NCI-H510A treated with DMSO at 0.1 percent for 48 hours (cell line): ENCODE data around the gene ZNF337.
A peak's percentile ranks its signal among the peaks of the same experiment; 100 is the strongest.
"Not testable (repeated sequence)": the region's sequence is repeated elsewhere in the genome, so short reads cannot be mapped to it uniquely, and the experiment has no call there.

Experiments used
- DNase-seq: peaks from one replicate; lab custom pipeline; 2025; lab: John Stamatoyannopoulos, UW

ZNF337 gene

DNA sequence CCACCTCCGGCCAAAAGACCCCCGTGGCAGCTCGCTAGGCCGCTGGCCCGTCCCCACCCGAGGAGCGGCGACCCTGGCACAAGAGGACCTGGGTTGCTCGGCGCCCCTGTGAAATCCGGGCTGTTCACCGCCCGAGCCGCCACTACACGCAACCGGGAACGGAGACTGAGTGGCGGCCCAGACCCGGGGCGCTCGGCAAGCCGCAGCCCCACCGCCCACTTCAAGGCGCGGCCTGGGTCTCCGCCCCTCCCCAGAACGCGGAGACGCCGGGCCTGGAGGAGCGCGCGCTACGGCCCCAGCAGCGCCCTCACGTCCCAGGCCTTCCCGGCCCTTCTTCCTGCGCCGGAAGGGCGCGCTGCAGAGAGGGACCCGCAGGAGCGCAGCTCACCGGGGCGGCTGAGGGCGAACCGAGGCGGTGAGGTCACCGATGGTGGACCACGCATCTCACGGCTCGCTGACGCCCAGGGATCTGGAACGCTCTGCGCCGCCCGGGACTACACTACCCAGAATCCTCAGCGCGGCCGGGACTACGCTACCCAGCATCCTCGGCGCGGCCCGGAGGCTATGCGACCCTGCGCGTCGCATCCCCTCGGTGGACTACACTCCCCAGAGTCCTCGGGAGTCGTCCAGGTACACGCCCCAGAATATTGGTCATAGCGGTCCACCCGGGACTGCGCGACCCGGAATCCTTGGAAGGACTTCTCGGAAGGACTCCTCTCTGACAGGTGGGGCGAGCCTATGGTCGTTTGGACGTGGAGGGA lies at the start of gene ZNF337:
Gene ZNF337 (minus strand): TSS at position 483 of the 761 bp plus-strand sequence. CDS start 10,436 bp downstream, outside the sequence.
- DNase-seq = peak; percentile 97

DNA sequence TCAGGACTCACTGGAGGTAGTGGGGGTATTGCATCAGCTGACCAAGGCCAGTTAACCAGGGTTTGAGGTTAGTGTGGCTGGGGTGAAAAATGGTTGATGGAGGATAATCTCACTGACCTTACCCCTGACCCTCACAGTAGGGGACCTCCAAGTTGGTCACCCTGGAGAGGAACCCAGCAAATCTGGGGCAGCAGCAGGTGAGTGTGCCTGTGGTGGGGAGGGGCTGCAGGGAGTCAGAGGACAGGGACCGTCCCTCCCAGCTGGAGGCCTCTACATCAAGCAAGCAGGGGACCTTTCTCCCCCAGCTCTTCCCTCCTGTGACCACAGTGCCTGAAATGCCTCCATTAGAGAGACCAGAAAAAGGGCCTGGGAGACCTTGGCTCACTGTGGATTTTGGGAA lies 49.1 kb upstream of the ZNF337 start:
- no peak for DNase-seq

DNA sequence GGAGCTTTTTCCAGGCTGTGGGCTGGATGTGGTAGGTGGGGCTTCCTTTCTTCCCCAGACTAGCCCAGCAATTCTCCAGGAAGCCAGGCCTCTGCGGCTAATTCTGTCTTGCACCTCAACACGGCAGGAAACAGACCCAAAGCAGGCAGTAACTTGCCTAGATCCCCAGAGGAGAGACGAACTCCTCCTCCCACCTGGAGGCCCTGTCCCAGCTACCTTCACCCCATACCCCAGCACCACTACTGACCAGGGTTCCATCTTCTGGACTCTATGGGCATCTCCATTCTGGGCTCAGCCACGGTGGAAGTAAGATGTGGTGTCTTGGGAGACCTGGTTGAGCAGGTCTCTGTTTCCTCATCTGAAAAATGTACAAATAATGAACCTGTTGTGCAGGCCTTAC lies 48.4 kb upstream of the ZNF337 start:
- no peak for DNase-seq

DNA sequence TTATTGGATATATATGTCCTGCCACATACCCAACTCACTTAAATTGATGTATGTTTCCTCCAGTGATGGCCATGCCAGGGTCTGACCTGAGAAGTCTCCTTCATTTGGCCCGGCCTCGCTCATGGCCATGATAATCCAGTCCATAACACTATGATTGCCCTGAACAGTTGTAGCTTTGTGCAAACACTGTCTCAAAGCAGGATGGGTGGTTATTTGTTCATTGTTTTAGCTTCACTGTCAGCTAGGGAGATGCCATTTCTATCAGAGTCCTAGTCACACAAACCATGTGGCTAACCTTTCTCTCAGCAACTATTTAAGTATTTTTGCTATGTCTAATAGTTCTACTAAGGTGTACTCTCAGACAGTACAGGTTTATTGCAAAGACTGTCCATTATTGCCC lies 47.6 kb upstream of the ZNF337 start:
- DNase-seq = no peak

DNA sequence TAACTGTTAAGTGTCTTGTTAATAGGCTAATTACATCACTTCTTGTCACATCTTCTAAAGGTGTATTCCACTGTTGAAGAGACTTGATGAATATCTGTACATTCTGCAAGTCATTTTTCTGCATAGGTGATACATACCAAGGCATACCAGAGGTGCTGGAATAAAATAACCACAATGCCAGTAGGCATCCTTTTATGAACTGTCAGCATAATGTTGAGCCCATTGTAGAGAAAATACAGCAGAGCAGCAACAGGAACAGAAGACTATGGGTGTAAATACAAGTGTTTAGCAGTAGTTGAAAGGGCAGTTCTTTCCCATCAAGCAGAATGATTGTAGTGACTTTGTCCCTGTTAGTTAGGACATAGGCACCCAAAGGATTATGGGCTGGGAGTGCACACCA lies 44.4 kb upstream of the ZNF337 start:
- DNase-seq = no peak

DNA sequence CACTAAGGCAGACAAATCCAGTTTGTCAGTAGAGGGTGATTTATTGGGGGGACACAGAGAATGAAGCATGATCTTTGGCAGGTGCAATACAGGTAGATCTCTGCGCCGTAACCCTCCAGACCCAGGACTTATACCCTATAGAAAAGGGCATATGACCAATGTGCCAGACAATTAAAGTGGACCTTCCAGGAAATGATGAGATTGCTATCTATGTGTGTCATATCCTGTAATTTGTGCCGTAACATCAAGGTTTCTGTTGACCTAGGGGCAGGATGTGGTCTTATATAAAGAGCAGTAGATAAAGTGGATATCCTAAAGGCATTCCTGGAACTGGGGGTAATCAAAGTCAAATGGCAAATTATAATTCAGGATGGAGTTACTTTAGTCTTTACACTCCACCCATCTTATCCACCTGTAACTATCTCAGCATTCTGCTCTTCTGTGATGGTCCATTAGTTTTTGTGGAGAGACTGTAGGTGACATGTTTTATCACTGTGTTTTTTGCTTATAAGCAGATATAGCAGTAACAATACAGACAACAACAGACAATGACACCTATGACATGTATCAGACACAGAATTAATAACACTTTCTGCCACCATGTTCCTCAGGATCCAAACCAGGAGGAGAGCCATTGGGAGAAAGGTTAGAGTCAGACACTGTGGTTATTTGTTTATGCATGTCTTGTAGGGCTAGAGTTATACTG lies 43.1 kb upstream of the ZNF337 start:
- DNase-seq = no peak

DNA sequence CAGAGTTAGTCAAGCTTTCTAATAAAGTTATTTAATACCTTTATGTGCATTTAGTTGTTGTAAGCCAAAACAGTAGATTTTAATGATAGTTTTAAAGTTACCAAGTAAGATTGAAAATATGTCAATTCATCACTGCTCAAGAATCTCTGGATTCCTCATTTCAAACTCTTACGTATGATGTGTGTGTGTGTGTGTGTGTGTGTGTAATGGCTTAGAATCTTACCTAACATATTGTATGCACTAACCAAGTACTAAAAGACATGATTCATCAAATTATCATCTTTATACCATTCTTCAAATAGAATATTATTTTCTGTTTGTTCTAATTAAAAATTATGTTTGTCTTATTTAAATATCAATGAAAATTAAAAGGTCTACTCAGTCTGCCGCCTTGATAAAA lies 41.5 kb upstream of the ZNF337 start:
- no peak for DNase-seq

DNA sequence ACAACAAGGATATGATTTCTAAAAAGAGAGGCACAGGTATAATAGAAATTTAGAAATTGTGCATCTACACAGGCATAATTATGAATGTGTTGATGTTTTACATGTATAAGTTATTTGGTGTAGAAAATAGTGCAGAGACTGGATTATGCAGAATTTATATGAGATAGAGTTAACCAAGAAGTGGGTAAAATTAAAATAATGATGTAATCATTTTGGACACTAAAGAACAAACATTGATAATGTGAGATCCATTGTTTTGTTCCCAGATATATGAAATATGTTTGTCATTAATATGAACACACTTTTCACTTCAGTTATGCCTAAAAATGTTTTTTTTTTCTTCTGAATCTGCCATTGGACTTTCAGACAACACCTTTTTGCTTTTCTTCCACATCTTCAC lies 37.2 kb upstream of the ZNF337 start:
- DNase-seq = no peak

DNA sequence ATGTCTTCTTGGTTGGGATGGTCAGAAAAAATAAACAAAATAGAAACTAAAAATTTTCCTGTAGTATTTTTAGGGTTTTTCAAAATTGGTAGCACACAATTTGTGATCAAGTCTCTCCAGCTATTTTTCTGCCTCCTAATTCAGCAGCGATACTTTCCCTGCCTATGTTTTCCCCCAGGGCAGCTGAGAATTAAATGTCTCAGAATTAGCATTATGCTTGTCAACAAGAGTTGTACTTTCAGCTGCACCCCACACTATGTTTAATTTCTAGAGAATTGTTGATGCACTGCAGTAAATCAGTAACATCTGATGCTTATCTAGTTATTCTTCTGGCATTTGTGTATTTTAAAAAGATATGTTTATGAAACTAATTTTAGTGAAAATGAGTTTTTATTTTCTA lies 34.2 kb upstream of the ZNF337 start:
- DNase-seq = no peak

DNA sequence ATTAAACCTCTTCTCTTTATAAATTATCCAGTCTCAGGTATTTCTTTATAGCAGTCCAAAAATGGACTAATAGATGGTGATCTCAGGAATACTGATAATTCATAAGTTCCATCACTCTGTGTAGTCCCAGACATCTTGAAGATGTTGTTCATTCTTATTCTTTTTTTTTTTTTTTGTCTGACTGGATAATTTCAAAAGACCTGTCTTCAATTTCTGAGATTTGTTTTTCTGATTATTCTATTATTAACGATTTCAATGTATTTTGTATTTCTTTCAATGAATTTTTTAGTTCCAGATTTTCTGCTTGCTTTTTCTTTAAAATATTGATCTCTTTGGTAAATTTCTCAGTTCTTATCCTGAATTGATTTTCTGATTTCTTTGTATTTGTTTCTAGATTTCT lies 29.7 kb upstream of the ZNF337 start:
- DNase-seq = no peak

DNA sequence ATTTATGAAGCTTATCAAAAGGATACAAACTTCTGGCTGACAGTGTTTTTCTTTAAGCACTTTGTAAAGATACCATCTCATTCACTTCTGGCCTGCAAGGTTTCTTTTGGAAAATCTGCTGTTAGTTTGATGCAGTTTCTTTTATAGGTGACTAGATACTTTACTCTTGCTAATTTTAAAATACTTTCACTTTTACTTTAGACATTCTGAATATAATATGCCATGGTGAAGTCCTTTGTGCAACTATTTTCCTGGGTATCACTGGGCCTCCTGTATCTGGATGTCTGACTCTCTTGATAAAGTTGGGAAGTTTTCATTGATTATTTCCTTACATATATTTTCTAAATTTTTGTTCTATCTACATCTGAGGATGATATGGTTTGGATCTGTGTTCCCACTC lies 29.0 kb upstream of the ZNF337 start:
- DNase-seq = no peak

DNA sequence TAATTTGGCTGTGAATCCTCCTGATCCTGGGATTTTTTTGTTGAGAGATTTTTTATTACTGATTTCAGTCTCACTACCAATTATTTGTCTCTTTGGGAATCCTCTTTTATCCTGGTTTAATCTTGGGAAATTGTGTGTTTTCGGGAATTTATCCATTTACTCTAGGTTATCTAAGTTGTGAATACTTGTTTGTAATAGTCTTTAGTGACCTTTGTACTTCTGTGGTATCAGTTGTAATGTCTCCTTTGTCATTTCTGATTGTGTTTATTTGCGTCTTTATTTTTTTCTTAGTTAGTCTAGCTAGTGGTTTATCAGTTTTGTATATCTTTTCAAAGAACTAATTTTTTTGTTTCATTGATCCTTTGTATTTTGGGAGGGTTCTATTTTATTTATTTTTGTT lies 27.3 kb upstream of the ZNF337 start:
- no peak for DNase-seq

DNA sequence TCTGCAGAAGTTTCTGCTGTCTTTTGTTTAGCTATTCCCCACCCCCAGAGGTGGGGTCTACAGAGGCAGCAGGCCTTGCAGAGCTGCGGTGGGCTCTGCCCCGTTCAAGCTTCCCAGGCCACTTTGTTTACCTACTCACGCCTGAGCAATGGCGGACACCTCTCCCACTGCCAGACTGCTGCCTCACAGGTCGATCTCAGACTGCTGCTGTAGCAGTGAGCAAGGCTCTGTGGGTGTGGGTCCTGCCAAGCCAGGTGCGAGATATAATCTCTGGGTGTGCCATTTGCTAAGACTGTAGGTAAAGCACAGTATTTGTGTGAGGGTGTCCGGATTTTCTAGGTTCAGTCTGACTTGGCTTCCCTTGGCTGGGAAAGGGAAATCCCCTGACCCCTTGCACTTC lies 23.6 kb upstream of the ZNF337 start:
- no peak for DNase-seq

DNA sequence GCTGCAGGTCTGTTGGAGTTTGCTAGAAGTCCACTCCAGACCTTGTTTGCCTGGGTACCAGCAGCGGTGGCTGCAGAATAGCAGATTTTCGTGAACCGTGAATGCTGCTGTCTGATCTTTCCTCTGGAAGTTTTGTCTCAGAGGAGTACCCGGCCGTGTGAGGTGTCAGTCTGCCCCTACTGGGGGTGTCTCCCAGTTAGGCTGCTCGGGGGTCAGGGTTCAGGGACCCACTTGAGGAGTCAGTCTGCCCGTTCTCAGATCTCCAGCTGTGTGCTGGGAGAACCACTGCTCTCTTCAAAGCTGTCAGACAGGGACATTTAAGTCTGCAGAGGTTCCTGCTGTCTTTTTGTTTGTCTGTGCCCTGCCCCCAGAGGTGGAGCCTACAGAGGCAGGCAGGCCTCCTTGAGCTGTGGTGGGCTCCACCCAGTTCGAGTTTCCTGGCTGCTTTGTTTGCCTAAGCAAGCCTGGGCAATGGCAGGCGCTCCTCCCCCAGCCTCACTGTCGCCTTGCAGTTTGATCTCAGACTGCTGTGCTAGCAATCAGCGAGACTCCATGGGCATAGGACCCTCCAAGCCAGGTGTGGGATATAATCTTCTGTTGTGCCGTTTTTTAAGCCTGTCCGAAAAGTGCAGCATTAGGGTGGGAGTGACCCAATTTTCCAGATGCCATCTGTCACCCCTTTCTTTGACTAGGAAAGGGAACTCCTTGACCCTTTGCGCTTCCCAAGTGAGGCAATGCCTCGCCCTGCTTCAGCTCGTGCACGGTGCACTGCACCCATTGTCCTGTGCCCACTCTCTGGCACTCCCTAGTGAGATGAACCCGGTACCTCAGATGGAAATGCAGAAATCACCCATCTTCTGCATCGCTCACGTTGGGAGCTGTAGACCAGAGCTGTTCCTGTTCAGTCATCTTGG lies 22.5 kb upstream of the ZNF337 start:
- peak; percentile 59 for DNase-seq

DNA sequence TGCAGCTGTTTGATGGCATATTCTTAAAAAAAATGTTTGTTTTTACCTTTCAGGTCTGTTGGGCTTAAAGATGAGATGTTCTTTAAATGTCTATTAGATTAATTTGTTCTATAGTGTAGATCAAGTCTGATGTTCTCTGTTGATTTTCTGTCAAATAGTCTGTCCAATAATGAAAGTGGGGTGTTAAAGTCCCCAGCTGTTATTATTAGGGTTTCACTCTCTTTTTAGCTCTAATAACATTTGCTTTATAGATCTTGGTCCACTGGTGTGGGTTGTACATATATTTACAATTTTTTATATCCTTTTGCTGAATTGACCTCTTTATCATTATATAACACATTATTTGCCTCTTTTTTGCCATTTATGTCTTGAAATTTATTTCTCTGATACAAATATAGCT lies 11.0 kb upstream of the ZNF337 start:
- DNase-seq = no peak

DNA sequence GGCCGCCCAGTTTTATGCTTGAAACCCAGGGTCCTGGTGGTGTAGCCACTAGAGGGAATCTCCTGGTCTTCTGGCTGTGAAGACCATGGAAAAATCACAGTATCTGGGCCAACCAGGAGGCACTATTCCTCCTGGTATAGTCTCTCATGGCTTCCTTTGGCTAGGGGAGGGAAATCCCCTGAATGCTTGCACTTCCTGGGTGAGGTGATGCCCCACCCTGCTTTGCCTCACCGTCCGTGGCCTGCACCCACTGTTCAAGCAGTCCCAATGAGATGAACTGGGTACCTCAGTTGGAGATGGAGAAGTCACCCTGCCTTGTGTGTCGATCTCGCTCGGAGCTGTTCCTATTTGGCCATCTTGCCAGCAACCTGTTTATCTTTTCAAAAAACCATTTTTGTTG lies 10.1 kb upstream of the ZNF337 start:
- no peak for DNase-seq

DNA sequence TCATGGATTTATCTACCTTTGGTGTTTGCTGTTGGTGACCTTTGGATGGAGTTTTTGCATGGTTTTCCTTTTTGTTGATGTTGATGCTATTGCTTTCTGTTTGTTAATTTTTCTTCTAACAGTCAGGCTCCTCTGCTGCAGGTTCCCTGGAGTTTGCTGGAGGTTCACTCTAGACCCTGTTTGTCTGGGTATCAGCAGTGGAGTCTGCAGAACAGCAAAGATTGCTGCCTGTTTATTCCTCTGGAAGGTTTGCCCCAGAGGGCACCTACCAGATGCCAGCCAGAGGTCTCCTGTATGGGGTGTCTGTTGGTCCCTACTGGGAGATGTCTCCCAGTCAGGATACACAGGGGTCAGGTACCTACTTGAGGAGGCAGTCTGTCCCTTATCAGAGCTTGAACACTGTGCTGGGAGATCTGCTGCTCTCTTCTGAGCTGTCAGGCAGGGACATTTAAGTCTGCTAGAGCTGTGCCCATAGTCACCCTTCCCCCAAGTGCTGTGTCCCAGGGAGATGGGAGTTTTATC lies 9.2 kb upstream of the ZNF337 start:
- DNase-seq = no peak

DNA sequence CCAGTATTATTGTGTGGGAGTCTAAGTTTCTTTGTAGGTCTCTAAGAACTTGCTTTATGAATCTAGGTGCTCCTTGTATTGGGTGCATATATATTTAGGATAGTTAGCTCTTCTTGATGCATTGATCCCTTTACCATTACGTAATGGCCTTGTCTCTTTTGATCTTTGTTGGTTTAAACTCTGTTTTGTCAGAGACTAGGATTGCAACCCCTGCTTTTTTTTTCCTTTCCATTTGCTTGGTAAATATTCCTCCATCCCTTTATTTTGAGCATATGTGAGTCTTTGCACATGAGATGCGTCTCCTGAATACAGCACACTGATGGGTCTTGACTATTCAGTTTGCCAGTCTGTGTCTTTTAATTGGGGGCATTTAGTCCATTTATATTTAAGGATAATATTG lies 7.7 kb upstream of the ZNF337 start:
- DNase-seq = not testable (repeated sequence)

DNA sequence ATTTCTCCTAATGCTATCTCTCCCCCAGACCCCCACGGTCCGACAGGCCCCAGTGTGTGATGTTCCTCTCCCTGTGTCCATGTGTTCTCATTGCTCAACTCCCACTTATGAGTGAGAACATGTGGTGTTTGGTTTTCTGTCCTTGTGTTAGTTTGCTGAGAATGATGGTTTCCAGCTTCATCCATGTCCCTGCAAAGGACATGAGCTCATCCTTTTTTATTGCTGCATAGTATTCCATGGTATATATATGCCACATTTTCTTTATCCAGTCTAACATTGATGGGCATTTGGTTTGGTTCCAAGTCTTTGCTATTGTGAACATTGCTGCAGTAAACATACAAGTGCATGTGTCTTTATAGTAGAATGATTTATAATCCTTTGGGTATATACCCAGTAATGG lies 4.2 kb upstream of the ZNF337 start:
- not testable (repeated sequence) for DNase-seq

DNA sequence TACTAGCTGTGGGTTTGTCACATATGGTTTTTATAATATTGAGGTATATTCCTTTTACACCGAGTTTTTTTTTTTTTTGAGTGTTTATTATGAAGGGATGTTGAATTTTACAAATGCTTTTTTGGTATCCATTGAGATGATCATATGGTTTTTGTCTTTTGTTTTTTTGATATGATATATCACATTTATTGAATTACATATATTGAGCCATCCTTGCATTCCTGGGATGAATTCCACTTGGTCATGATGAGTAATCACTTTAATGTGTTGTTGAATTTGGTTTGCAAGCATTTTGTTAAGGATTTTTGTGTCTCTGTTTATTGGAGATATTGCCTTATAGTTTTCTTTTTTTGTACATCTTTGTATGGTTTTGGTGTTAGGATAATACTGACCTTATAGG lies 3.3 kb upstream of the ZNF337 start:
- no peak for DNase-seq

DNA sequence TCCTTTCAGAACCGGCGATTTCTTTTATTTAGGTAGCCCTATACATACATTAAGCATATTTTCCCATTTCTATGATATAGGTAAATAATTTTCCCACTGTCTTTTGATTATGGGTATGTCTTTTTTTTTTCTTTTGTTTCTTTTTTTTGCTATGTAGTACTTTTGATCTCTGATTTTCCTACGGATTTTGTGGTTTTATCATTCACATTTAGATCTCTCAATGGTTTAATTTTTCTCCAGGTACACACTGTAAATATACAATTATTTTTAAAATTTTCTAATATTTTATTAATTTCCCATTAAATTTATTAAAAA lies 436 bp upstream of the ZNF337 start:
- DNase-seq = no peak

DNA sequence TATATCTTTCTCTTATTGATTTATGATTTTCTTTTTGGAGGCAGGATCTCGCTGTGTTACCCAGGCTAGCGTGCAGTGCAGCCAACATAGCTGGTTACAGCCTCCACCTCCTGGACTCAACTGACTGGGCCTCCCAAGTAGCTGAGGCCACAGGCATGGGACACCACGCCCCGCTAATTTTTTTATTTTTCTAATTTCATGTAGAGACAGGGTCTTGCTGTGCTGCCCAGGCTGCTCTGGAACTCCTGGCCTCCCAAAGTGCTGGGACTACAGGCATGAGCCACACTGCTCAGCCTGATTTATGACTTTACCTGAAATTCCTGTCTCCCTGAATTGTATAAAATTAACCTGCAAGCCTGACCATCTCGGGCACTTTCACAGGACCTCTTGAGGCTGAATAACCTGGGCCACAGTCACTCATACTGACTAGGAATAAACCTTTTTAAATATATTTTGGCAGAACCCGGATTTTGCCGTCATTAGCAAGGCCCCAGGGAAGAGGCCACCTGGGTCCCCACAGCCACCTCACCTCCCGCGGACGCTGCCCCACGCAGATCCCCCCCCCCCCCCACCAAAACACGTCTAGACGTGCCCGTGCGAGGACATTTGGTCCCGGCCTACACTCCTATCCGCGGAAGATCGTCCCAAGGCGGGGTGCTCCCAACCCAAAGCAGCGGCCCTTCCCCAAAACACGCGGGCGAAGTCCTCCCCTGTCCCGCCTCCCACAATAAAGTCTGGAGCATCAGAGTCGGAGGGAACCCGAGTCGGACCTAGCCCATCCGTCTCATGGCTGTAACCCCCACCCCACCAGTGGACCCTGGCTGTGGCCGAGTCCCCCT lies 902 bp downstream of the ZNF337 start:
- peak; percentile 23 for DNase-seq
